ENCODE measurements around the gene EXOSC10.
"Not testable (repeated sequence)": the region's sequence is repeated elsewhere in the genome, so short reads cannot be mapped to it uniquely, and the experiment has no call there.

The EXOSC10 gene

DNA sequence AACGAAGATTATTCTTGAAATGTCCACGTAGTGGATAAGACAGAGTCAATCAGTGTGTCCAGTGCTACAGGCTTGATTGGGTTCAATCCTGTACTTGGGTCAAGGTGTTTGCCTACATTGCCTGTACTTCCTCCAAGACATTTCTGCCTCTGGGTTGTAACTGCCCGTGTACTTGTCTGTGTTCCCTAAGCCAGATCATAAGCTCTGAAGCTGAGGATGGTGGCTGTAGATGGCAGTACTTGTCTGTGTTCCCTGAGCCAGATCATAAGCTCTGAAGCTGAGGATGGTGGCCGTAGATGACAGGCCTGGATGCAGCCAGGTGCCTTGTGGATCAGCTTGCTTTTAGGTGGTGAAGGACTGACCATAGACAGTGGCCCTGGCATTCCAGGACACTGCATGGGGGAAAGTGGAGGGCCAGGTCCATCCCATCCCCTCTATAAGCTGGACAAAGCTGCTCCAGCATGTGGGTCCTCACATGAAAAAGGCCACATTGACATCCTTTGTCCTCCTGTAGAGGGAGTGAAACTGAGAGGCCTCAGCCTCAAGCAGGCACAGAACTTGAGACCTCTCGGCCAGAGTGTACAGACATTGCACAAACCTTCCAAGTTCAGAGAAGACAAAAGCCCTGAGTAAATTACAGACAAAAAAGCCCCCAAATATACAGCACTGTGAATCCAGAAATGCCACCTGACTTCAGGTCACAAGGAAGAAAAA is 37.9 kb downstream of the EXOSC10 start:
- DNase-seq (ENCODE audit: low read depth in 3 of 3), result no peak

DNA sequence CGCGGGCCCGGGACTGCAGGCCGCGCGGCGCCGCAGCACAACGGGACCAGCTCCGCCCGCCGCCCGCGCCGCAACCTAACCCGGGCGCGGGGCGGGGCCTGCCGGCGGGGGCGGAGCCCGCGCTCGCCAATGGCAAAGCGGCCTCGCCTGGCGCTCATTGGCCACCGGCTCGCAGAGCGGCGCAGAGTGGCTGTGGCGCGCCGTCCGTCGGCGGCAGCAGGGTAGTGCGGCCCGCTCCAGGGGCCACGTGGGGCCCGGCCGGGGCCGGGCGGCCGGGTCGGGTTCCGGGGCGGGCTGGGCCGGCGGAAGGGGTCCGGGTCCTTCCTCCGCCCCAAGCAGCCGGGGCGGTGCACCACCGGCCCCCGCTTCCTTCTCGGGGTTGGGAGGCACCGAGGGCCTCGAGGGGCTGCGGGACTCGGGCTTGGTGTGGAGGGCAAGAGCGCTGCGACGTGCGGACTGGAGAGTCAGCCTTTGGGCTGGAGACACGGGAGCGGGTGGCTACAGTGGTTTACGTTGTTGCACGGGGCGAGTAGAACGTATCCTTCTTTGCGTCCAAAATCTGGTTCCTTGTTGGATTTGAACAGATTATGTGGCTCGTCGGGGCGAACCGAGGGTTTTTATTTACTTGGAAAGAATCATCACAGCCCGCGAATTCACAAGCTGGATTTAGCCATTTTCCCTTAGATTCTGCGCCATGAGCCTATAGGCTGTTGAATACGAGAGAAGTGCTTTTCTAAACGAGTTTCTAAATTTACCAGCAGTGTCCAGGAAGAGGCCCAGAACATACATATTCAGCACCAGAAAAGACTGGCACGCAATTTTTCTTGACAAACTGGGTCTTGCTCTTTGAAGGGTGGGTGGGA is 39.5 kb downstream of the EXOSC10 start, which contains the start of gene SRM:
SRM (minus strand) TSS at position 51 of the 863 bp plus-strand sequence. CDS start 75 bp downstream, outside the sequence.
- peak; percentile 79 to 90 (median 82) for DNase-seq (ENCODE audit: low read depth in 3 of 3)

DNA sequence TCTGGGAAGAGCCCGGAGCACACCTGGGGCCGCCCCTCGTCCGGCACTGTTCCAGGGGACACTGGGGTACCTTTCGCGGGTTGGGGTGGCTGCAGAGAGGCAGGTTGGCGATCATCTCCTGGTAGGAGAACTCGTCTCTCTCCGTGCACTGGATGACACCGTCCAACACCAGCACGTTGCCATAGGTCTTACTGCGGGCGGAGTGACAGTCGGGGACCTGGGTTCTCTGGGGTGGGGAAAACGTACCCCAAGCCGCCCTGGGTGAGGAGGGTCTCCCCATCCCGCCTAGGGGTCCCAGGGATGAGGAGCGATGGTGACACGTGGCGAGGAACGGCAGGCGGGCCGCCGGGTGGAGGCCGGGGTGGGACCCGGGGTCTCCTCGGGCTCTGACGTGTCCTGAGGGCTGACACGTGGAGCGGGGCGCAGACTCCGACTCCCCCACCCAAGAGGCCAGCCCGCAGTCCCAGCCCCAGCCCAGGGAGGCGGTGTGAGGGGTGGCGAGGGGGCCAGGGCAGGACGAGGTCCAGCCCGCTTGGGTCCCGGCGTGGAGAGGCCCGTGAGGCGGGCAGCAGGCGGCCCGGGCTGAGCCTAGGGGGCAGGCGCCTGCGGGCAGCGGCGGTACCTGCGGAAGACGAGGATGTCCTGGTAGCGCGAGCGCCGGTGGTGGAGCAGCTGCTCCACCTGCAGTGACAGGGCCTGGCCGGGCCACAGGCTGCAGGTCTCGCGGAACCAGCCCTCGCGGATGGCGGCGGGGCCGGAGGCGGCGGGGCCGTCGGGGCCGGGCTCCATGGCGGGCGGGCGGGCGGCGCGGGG is 40.3 kb downstream of the EXOSC10 start:
- peak in 1 of 3 experiments; percentile 32 for DNase-seq (ENCODE audit: low read depth in 3 of 3)

GRCh38 chr1:11058595-11059154 is 41.0 kb downstream of the EXOSC10 start:
- DNase-seq (ENCODE audit: low read depth in 3 of 3), result no peak

- no peak for DNase-seq (ENCODE audit: low read depth in 3 of 3)
Observed at GRCh38 chr1:11058026-11058425, 41.6 kb downstream of the EXOSC10 start.

- no peak for DNase-seq (ENCODE audit: low read depth in 3 of 3)
Observed at GRCh38 chr1:11057477-11057876, 42.2 kb downstream of the EXOSC10 start.

DNA sequence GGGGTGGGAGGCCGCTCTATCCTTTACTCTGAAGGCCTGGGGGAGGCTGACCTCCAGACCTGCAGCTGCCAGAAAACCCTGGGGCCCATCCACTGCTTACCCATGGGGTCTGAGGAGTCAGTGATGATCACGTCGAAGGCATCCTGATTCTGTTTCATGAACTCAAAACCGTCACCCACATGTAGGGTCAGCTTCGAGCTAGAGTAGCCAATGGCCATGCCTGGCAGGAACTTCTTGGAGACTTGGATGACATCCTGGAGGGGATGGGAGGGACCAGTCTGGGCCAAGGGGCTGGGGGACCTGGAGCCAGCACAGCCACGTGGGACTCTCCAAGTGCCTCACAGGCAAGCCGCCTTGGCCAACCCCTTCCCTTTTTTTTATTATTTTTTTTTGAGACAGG is 43.2 kb downstream of the EXOSC10 start:
- DNase-seq (ENCODE audit: low read depth in 3 of 3), result no peak

- DNase-seq (ENCODE audit: low read depth in 3 of 3), result no peak
Observed at GRCh38 chr1:11055676-11056075, 44.0 kb downstream of the EXOSC10 start.

DNA sequence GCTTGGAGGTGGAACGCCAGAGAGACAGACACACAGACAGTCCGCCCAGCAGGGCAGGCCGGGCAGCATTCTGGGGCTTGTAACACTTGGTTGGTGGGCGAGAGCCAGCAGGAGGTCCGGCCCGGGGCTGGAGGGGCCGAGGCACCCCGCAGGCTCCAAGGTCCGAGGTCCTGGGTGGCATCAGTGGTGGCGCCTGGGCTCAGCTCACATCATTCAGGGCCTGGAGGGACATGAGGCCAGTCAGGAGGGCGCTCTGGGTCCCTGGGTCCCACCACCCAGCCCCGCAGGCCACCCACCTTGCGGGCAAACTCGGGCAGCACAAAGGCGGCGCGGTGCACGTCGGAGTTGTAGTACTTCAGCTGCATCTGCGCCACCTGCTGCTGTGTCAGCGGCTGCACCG is 45.0 kb downstream of the EXOSC10 start:
- no peak for DNase-seq (ENCODE audit: low read depth in 3 of 3)

GRCh38 chr1:11054181-11054580 is 45.5 kb downstream of the EXOSC10 start:
- no peak for DNase-seq (ENCODE audit: low read depth in 3 of 3)

GRCh38 chr1:11053758-11054137 is 45.9 kb downstream of the EXOSC10 start:
- DNase-seq (ENCODE audit: low read depth in 3 of 3), result peak in 1 of 3 experiments; percentile 28

DNA sequence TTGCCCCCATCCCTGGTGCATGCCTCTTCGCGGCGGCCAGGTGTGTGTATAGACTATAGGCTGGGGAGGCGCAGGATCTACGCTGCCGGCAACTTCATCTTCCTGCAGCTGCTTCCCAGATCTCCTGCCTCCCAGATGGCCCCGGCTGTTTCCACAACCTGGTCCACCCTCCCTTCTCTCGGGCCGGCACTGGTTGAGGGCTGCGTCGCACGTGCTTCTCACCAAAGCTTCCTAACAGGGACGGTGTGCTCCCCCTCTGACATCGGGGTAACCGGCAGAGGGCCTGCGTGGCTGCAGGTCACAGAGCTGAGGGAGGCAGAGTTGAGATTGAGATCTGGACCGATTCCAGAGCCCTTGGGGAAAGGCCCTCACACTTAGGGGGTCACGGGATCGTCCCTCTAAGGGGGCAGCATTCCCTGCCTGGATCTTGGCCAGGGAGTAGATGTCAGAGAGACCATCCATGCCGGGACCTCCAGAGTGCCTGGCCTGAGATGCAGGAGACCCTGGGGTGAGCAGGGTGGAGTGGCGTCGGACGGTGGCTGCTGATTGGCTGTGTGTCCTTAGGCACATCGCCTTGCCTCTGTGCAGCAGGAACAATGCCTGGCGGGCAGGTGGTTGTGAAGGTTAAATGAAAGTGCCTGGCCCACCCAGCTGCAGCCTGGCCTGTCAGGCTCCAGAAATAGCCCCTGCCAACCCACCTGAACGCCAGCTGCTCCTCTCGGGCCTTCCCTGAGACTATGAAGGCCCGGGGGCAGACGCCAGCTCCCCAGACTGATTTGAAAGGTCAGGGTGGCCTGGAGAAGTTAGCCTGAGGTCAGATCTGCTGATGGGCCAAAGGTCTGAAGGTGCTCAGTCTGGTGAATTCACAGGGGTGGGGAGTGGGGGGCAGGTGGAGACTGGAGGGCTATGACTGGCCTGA is 46.6 kb downstream of the EXOSC10 start:
- peak in 1 of 3 experiments; percentile 32 for DNase-seq (ENCODE audit: low read depth in 3 of 3)

DNA sequence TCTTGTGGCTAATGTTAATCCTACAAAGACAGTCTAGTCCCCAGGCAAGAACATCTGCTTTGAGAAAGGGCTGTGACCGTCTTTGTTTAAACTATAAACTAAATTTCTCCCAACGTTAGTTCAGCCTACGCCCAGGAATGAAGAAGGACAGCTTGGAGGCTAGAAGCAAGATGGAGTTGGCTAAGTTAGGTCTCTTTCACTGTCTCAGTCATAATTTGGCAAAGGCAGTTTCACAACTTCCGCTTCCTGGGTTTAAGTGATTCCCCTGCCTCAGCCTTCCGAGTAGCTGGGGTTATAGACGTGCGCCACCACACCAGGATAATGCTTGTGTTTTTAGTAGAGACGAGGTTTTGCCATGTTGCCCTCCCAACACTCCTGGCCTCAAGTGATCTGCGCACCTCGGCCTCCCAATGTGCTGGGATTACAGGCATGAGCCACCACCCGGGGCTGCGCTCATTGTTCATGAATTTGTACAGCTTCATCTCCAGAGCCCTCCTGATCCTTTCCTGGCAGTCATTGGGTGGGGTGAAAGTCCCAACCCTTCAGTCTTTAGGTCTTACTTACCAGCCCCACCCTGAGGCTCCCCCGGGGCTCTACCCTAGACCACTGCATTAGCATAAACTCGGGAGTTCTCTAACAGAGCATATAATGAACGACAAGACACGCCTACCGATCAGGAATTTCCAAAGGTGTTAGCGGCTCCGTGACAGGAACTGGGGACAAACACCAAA is 47.7 kb downstream of the EXOSC10 start:
- no peak for DNase-seq (ENCODE audit: low read depth in 3 of 3)

DNA sequence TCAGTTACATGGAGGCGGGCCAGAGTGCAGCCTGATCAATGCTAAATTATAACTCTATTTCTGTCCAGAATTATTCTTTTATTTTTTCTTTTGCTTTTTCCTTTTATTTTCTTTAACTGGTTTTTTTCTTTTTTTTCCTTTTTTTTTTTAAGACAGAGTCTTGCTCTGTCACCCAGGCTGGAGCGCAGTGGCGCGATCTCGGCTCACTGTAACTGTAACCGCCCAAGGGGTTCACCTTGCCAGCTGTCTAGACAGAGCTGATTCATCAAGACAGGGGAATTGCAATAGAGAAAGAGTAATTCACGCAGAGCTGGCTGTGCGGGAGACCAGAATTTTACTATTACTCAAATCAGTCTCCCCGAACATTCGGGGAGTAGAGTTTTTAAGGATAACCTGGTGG is 48.5 kb downstream of the EXOSC10 start:
- not testable (repeated sequence) for DNase-seq (ENCODE audit: low read depth in 3 of 3)

- no peak for DNase-seq (ENCODE audit: low read depth in 3 of 3)
Observed at GRCh38 chr1:11046625-11047365, 52.9 kb downstream of the EXOSC10 start, which contains the start of gene MASP2. TSS of gene MASP2 (minus strand) at chr1:11047239. CDS start at chr1:11047207, 32 bp downstream.

DNA sequence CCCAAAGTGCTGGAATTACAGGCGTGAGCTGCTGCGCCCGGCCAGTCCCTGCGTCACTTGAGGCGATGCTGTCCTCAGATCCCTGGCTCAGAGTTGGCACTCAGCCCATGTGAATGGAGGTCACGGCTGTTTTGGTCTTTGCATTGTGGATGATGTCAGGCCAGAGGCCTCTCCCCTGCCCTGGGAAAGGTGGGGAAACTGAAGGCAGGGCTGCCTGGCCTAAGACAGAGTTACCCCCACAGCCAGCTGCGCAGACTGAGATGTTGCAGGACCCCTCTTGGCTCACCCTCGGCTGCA is 53.5 kb downstream of the EXOSC10 start:
- no peak for DNase-seq (ENCODE audit: low read depth in 3 of 3)

DNA sequence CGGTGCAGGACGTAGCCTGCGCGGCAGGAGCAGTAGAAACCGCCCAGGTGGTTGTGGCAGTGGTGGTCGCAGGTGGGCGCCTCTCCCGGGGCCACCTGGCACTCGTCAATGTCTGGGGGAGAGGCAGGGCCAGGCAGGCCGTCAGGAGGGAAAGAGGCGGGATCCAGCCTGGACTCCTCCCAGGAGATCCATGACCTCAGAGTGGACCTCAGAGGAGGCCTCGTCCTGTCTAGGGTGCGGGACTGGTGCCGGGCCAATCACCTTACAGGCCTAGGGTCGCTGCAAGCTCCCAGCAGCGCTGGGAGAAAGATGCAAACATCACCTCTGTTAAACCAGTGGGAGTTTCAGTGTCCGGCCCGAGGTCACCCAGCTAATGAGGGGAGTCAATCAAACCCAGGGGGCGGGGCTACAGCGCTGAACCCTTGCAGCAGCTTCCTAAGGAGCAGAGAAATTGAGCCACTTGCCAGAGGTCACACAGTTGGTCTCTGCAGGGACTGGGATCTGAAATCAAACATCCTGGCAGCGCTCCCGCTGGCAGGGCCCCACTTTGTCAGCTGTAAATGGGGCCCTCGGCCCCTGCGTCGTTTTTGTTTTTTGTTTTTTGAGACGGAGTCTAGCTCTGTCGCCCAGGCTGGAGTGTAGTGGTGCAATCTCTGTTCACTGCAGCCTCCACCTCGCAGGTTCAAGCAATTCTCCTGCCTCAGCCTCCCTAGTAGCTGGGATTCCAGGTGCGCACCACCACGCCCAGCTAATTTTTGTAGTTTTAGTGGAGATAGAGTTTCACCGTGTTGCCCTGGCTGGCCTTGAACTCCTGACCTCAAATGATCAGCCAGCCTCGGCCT is 54.0 kb downstream of the EXOSC10 start:
- DNase-seq (ENCODE audit: low read depth in 3 of 3), result no peak

DNA sequence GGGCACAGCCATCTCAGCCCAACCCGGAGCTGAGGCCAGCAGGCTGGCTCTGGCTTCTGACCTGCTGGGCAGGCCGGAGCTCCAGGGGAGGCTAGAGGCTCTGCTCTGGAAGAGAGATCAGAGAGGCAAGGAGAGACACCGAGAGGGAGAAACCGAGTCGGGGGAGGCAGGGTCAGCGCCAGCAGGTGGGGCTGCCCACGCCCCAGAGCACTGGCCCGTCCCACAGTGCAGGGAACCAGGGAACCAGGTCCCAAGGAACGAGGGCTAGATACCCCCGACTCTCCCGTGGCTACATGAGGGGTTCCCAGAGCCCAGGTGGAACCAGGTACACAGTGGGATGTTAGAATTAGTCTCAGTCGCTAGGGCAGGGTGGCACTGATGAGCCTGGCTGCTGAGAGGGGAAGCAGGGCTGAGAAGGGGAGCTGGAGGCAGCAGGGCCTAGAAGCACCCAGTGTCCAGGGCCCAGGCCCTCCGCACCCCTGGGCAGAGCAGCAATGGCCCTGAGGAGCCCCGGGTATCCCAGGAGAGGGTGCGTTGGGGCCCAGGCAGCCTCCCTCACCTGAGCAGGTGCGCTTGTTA is 54.7 kb downstream of the EXOSC10 start:
- no peak for DNase-seq (ENCODE audit: low read depth in 3 of 3)

All from stimulated activated CD4-positive, alpha-beta T cell treated with anti-CD3 and anti-CD28 coated beads, TNF-alpha, amount 100 ng/mL, for 24 hours (primary cell).